T47D (cell line): Measurements from ENCODE around the gene MIDN.

Experiments
- DNase-seq, 2 experiments: peaks; one replicate each; pipeline versions ENCODE4 v3.0.0 to v3.0.0-alpha.2; 2011 to 2012; ENCODE audit warnings: low read depth in 1 of 2, low spot score in 1 of 2
- JUND ChIP-seq: IDR thresholded peaks from 2 replicates; pipeline ENCODE4 v1.6.1; 2012; ENCODE audit warnings: low read depth
- in situ Hi-C: cut with HindIII; loops from 2 replicates; pipeline ENCODE4 v1.10.0; 2016; ENCODE audit warnings: low sequenced_read_pairs, low pct_unique_long_range_greater_than_20kb

The MIDN gene

GRCh38 chr19:1231729-1232637 lies 16.4 kb upstream of the MIDN start:
- no peak for TF ChIP-seq JUND
- DNase-seq = no peak
- in situ Hi-C loops = no loop called here

GRCh38 chr19:1232652-1233072 lies 15.7 kb upstream of the MIDN start:
- no peak for TF ChIP-seq JUND
- in situ Hi-C loops = no loop called here
- no peak for DNase-seq

- no peak for TF ChIP-seq JUND
- in situ Hi-C loops = no loop called here
- no peak for DNase-seq
Measured at GRCh38 chr19:1233115-1233667, 15.2 kb upstream of the MIDN start.

GRCh38 chr19:1234051-1234954 lies 14.1 kb upstream of the MIDN start:
- DNase-seq = no peak
- no peak for TF ChIP-seq JUND
- in situ Hi-C loops = no loop called here

- in situ Hi-C loops = no loop called here
- no peak for TF ChIP-seq JUND
- no peak for DNase-seq
Measured at GRCh38 chr19:1234955-1235380, 13.4 kb upstream of the MIDN start.

GRCh38 chr19:1235625-1236538 lies 12.5 kb upstream of the MIDN start:
- in situ Hi-C loops = no loop called here
- TF ChIP-seq JUND = no peak
- no peak for DNase-seq

- in situ Hi-C loops = no loop called here
- no peak for DNase-seq
- TF ChIP-seq JUND = no peak
Measured at GRCh38 chr19:1236576-1236975, 11.8 kb upstream of the MIDN start.

- TF ChIP-seq JUND = no peak
- in situ Hi-C loops = no loop called here
- DNase-seq = no peak
Measured at GRCh38 chr19:1237027-1237659, 11.2 kb upstream of the MIDN start.

- no peak for DNase-seq
- no peak for TF ChIP-seq JUND
- in situ Hi-C loops = no loop called here
Measured at GRCh38 chr19:1237754-1238368, 10.5 kb upstream of the MIDN start, which contains the start of gene CBARP. Gene CBARP, minus strand, starts transcription at chr19:1238005. Its CDS starts 1,905 bp downstream, at chr19:1236100.

- in situ Hi-C loops = no loop called here
- no peak for DNase-seq
- TF ChIP-seq JUND = no peak
Measured at GRCh38 chr19:1238369-1239303, 9.7 kb upstream of the MIDN start.
